Measurements from ENCODE around the gene DCK. TPM values are rescaled to one million over a fixed set of nuclear protein-coding genes. Genes with fewer than 3 reads are reported as not detected.
"Not testable (repeated sequence)": the region's sequence is repeated elsewhere in the genome, so short reads cannot be mapped to it uniquely, and the experiment has no call there.

DCK gene
- polyA plus RNA-seq, 1 experiment: 9.8 TPM

- no peak for DNase-seq (ENCODE audit: low read depth, low spot score)
- H3K9me3 ChIP-seq (ENCODE audit: control insufficient read depth, insufficient read depth, low read length): no peaks in the 10 kb centered on the region
- no peak overlapping the region for H3K4me3 ChIP-seq (ENCODE audit: low read depth, low read length)
- ChIA-PET CTCF (interaction anchor here (4.7 kb wide), 1 partner anchor 18 kb away, joined by 35 read pairs; no protein-coding TSS in a partner anchor), POLR2A (no interaction called here)
- H3K27me3 ChIP-seq (ENCODE audit: control insufficient read depth, insufficient read depth, low read length): no peaks in the 10 kb centered on the region
- H3K27ac ChIP-seq (ENCODE audit: low read depth, low read length): no peak overlapping the region
- no peak for TF ChIP-seq CTCF (IDR thresholded peaks at IDR 0.05; ENCODE audit: low read depth, low read length)
Measured at GRCh38 chr4:71027611-71028010, 34.2 kb downstream of the DCK start.

- ChIA-PET POLR2A (no interaction called here), CTCF (interaction anchor here (4.7 kb wide), 1 partner anchor 20 kb away, joined by 35 read pairs; no protein-coding TSS in a partner anchor)
- TF ChIP-seq CTCF (IDR thresholded peaks at IDR 0.05; ENCODE audit: low read depth, low read length): no peak
- Histone ChIP-seq H3K4me3 (ENCODE audit: low read depth, low read length) (no peak overlapping the region), H3K27ac (ENCODE audit: low read depth, low read length) (no peak overlapping the region), H3K9me3 (ENCODE audit: control insufficient read depth, insufficient read depth, low read length) (no peaks in the 10 kb centered on the region), H3K27me3 (ENCODE audit: control insufficient read depth, insufficient read depth, low read length) (no peaks in the 10 kb centered on the region)
- no peak for DNase-seq (ENCODE audit: low read depth, low spot score)
Measured at GRCh38 chr4:71029504-71029903, 36.1 kb downstream of the DCK start.

- POLR2A ChIA-PET; CTCF ChIA-PET; H3K27ac ChIP-seq (ENCODE audit: low read depth, low read length): not testable (repeated sequence)
Measured at GRCh38 chr4:71032106-71032505, 38.7 kb downstream of the DCK start.

GRCh38 chr4:71045256-71045655 is 51.8 kb downstream of the DCK start:
- H3K4me3 ChIP-seq (ENCODE audit: low read depth, low read length): no peak overlapping the region
- no peak for DNase-seq (ENCODE audit: low read depth, low spot score)

More at GRCh38 chr4:71032106-71032505, 38.7 kb downstream of the DCK start:
- not testable (repeated sequence) for H3K9me3 ChIP-seq (ENCODE audit: control insufficient read depth, insufficient read depth, low read length); H3K4me3 ChIP-seq (ENCODE audit: low read depth, low read length); DNase-seq (ENCODE audit: low read depth, low spot score); H3K27me3 ChIP-seq (ENCODE audit: control insufficient read depth, insufficient read depth, low read length)

GRCh38 chr4:71049395-71049794 is 55.9 kb downstream of the DCK start:
- CTCF ChIA-PET: no interaction called here
- POLR2A ChIA-PET: no interaction called here
- no peaks in the 10 kb centered on the region for H3K27me3 ChIP-seq (ENCODE audit: control insufficient read depth, insufficient read depth, low read length)

More at GRCh38 chr4:71045256-71045655, 51.8 kb downstream of the DCK start:
- no peaks in the 10 kb centered on the region for H3K27me3 ChIP-seq (ENCODE audit: control insufficient read depth, insufficient read depth, low read length)
- ChIA-PET POLR2A (interaction anchor here (0.6 kb wide), 1 partner anchor 301 kb away, joined by 3 read pairs; no protein-coding TSS in a partner anchor), CTCF (no interaction called here)
- no peak for TF ChIP-seq CTCF (IDR thresholded peaks at IDR 0.05; ENCODE audit: low read depth, low read length)
- H3K27ac ChIP-seq (ENCODE audit: low read depth, low read length): no peak overlapping the region
- H3K9me3 ChIP-seq (ENCODE audit: control insufficient read depth, insufficient read depth, low read length): no peaks in the 10 kb centered on the region

More at GRCh38 chr4:71049395-71049794, 55.9 kb downstream of the DCK start:
- no peak overlapping the region for H3K27ac ChIP-seq (ENCODE audit: low read depth, low read length)
- H3K4me3 ChIP-seq (ENCODE audit: low read depth, low read length): no peak overlapping the region
- no peak for TF ChIP-seq CTCF (IDR thresholded peaks at IDR 0.05; ENCODE audit: low read depth, low read length)
- H3K9me3 ChIP-seq (ENCODE audit: control insufficient read depth, insufficient read depth, low read length): no peaks in the 10 kb centered on the region
- DNase-seq (ENCODE audit: low read depth, low spot score): no peak

Measured in AG04450 (cell line).